HCT116 (cell line): ENCODE measurements around the gene S100A13. TPM values are rescaled to one million over a fixed set of nuclear protein-coding genes. Genes with fewer than 3 reads are reported as not detected.

Source experiments
- ATAC-seq: fragments of 200-7000 bp; cut with Tn5 transposase; 2 replicates; pipeline ENCODE4 v1.9.1; 2020; ENCODE audit warnings: mild to moderate bottlenecking, moderate library complexity
- BruUV-seq: library from RNA; stranded (reverse); fragments of 400-500 nt; replicated peaks from 2 replicates; lab custom pipeline; 2021; lab: Mats Ljungman, UMichigan
- CTCF ChIA-PET: fragments of 300-600 bp; sonication (Branson Sonifier 250); formaldehyde crosslinking; loops from one replicate; lab custom pipeline; 2021; ENCODE audit warnings: antibody characterized with exemption; lab: Charles Lee
- POLR2A ChIA-PET: fragments of 300-600, 350-600 bp; sonication (Branson Sonifier 250); formaldehyde crosslinking; loops from one replicate; lab custom pipeline; 2021; ENCODE audit warnings: antibody characterized with exemption; lab: Charles Lee
- RAD21 ChIA-PET, 2 experiments: fragments of 300-600 bp; sonication (Branson Sonifier 250); formaldehyde crosslinking; loops; one replicate each; lab custom pipeline; 2023; ENCODE audit warnings: low total read pairs in 2 of 2; ENCODE audit not compliant: uncharacterized antibody in 2 of 2, unreplicated experiment in 2 of 2, low non-redundant PET in 1 of 2; lab: Charles Lee
- DNase-seq: peaks from one replicate; pipeline ENCODE4 v3.0.0-alpha.2; 2010; ENCODE audit warnings: low read depth, low spot score
- H2AFZ ChIP-seq: fragments of 200-600 bp; shearing (Covaris generic), sonication (generic); 2 replicates; pipeline ENCODE4 v1.6.1; 2017; ENCODE audit warnings: low read depth, mixed run types, mixed read lengths, antibody characterized with exemption, low read length; ENCODE audit not compliant: poor library complexity, severe bottlenecking
- H3K27ac ChIP-seq: 2 replicates; pipeline ENCODE4 v1.5.1; 2012; ENCODE audit warnings: low read depth, low read length
- H3K27me3 ChIP-seq: fragments of 200-600 bp; sonication (generic); 2 replicates; pipeline ENCODE4 v1.6.1; 2016; ENCODE audit warnings: mixed run types, low read length, mixed read lengths; ENCODE audit not compliant: insufficient read depth
- H3K36me3 ChIP-seq, 2 experiments: fragments of 200-500 bp in 1 of 2; fragments of 200-600 bp in 1 of 2; sonication (Bioruptor generic) in 1 of 2; sonication (generic) in 1 of 2; 2 replicates each; pipeline versions ENCODE4 v1.5.1 to v1.6.1; 2014 to 2016; ENCODE audit warnings: low read length in 2 of 2, inconsistent platforms in 1 of 2, mixed read lengths in 1 of 2, mixed run types in 1 of 2; ENCODE audit not compliant: insufficient read depth in 2 of 2, control insufficient read depth in 1 of 2
- H3K4me1 ChIP-seq, 2 experiments: fragments of 200-600 bp in 1 of 2; sonication (generic) in 1 of 2; 2 replicates each; pipeline versions ENCODE4 v1.5.1 to v1.6.1; 2012 to 2017; ENCODE audit warnings: low read length in 2 of 2, inconsistent platforms in 1 of 2, mild to moderate bottlenecking in 1 of 2, mixed read lengths in 1 of 2, mixed run types in 1 of 2, moderate library complexity in 1 of 2; ENCODE audit not compliant: insufficient read depth in 2 of 2, control insufficient read depth in 1 of 2
- H3K4me2 ChIP-seq: fragments of 200-600 bp; sonication (generic); 2 replicates; pipeline ENCODE4 v1.6.1; 2017; ENCODE audit warnings: mixed run types, low read length, mixed read lengths
- H3K4me3 ChIP-seq, 2 experiments: fragments of 200-600 bp in 1 of 2; sonication (generic) in 1 of 2; replicated peaks in 1 of 2; 2 replicates each; pipeline ENCODE4 v1.5.1; 2011 to 2016; ENCODE audit warnings: low read length in 2 of 2, control low read depth in 1 of 2, low read depth in 1 of 2, mild to moderate bottlenecking in 1 of 2, mixed read lengths in 1 of 2, mixed run types in 1 of 2
- H3K79me2 ChIP-seq: fragments of 200-600 bp; sonication (generic); 2 replicates; pipeline ENCODE4 v1.6.1; 2017; ENCODE audit warnings: mild to moderate bottlenecking, mixed run types, low read length, moderate library complexity, mixed read lengths; ENCODE audit not compliant: insufficient read depth
- H3K9ac ChIP-seq: fragments of 200-600 bp; sonication (generic); 2 replicates; pipeline ENCODE4 v1.6.1; 2016; ENCODE audit warnings: low read length, mixed read lengths
- H3K9me2 ChIP-seq: fragments of 200-600 bp; sonication (generic), shearing (Covaris generic); 2 replicates; pipeline ENCODE4 v1.6.1; 2017; ENCODE audit warnings: mixed run types, mild to moderate bottlenecking, moderate library complexity; ENCODE audit not compliant: insufficient read depth
- H3K9me3 ChIP-seq, 2 experiments: fragments of 200-500 bp in 1 of 2; fragments of 200-600 bp in 1 of 2; sonication (Bioruptor generic) in 1 of 2; sonication (generic) in 1 of 2; 2 replicates each; pipeline ENCODE4 v1.6.1; 2014 to 2017; ENCODE audit warnings: low read length in 2 of 2, mixed read lengths in 2 of 2, inconsistent platforms in 1 of 2, low read depth in 1 of 2, mild to moderate bottlenecking in 1 of 2, mixed run types in 1 of 2, moderate library complexity in 1 of 2; ENCODE audit not compliant: control insufficient read depth in 1 of 2, insufficient read depth in 1 of 2
- H4K20me1 ChIP-seq: fragments of 200-600 bp; sonication (generic), shearing (Covaris generic); 2 replicates; pipeline ENCODE4 v1.6.1; 2017; ENCODE audit warnings: mixed run types, mild to moderate bottlenecking, moderate library complexity; ENCODE audit not compliant: insufficient read depth
- POLR2AphosphoS5 ChIP-seq: IDR thresholded peaks from 2 replicates; pipeline ENCODE4 v1.6.1; 2011; ENCODE audit warnings: mild to moderate bottlenecking, low read depth, low read length, moderate library complexity
- intact Hi-C: fragments of 100-400 bp; cut with micrococcal nuclease; formaldehyde crosslinking; loops from 2 replicates; pipeline ENCODE4 v1.10.0; 2022
- total RNA-seq: library from RNA; stranded (reverse); gene quantifications from one replicate; pipeline ENCODE4 v1.2.1, GENCODE V29; 2021; ENCODE audit not compliant: unreplicated experiment
- TF ChIP-seq, protein P1 (sequence below): IDR thresholded peaks from 2 replicates; pipeline ENCODE4 v1.6.1; 2012; ENCODE audit warnings: low read depth

S100A13 gene
- total RNA-seq, 1 experiment from 2014 or later, result 143 TPM

- no peaks in the 10 kb centered on the region for H3K27me3 ChIP-seq
- no peak overlapping the region for H3K9ac ChIP-seq
- BruUV-seq, result no TSS peak
- H3K27ac ChIP-seq, result no peak overlapping the region; the same call in 1 of the 2 replicates
- no peak for DNase-seq
- H3K4me3 ChIP-seq, result no peak overlapping the region
- H3K4me1 ChIP-seq, result peaks cover 8 to 22% of the 10 kb centered on the region in 2 experiments
- no peaks in the 10 kb centered on the region for H3K36me3 ChIP-seq
- ChIA-PET CTCF (no interaction called here), POLR2A (interaction anchor here (0.8 to 1.4 kb wide), 4 partner anchors 10 to 66 kb away, joined by 3 to 5 read pairs (median 4); no protein-coding TSS in a partner anchor), RAD21 (no interaction called here)
- ATAC-seq, result no peak
- H4K20me1 ChIP-seq, result no peaks in the 10 kb centered on the region
- H3K9me3 ChIP-seq, result no peaks in the 10 kb centered on the region
- TF ChIP-seq, protein P1, sequence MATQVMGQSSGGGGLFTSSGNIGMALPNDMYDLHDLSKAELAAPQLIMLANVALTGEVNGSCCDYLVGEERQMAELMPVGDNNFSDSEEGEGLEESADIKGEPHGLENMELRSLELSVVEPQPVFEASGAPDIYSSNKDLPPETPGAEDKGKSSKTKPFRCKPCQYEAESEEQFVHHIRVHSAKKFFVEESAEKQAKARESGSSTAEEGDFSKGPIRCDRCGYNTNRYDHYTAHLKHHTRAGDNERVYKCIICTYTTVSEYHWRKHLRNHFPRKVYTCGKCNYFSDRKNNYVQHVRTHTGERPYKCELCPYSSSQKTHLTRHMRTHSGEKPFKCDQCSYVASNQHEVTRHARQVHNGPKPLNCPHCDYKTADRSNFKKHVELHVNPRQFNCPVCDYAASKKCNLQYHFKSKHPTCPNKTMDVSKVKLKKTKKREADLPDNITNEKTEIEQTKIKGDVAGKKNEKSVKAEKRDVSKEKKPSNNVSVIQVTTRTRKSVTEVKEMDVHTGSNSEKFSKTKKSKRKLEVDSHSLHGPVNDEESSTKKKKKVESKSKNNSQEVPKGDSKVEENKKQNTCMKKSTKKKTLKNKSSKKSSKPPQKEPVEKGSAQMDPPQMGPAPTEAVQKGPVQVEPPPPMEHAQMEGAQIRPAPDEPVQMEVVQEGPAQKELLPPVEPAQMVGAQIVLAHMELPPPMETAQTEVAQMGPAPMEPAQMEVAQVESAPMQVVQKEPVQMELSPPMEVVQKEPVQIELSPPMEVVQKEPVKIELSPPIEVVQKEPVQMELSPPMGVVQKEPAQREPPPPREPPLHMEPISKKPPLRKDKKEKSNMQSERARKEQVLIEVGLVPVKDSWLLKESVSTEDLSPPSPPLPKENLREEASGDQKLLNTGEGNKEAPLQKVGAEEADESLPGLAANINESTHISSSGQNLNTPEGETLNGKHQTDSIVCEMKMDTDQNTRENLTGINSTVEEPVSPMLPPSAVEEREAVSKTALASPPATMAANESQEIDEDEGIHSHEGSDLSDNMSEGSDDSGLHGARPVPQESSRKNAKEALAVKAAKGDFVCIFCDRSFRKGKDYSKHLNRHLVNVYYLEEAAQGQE, result no peak
- TF ChIP-seq POLR2AphosphoS5, result peak; percentile 37; the same call in 1 of the 2 replicates
- no peaks in the 10 kb centered on the region for H3K79me2 ChIP-seq
- no peaks in the 10 kb centered on the region for H3K9me2 ChIP-seq
- H2AFZ ChIP-seq, result no peak overlapping the region
- intact Hi-C loops, result no loop called here
- H3K4me2 ChIP-seq, result no peak overlapping the region
Measured at GRCh38 chr1:153598309-153599172, 28.8 kb downstream of the S100A13 start.
